SK-N-SH (cell line): ENCODE measurements around the gene NUP54. TPM values are rescaled to one million over a fixed set of nuclear protein-coding genes. Genes with fewer than 3 reads are reported as not detected.

ENCODE experiments used
- CTCF ChIA-PET: fragments of 300-600, 350-600 bp; formaldehyde crosslinking; extraction: SDS; loops from one replicate; lab custom pipeline; 2021; lab: Yijun Ruan, JAX
- POLR2A ChIA-PET: fragments of 350-600 bp; sonication (Branson Sonifier 250); formaldehyde crosslinking; extraction: SDS; loops from one replicate; lab custom pipeline; 2020; ENCODE audit warnings: antibody characterized with exemption, inconsistent platforms; lab: Yijun Ruan, JAX
- DNase-seq: peaks from one replicate; pipeline ENCODE4 v3.0.0; 2012
- H2AFZ ChIP-seq: fragments of 200-600 bp; sonication (generic); 2 replicates; pipeline ENCODE4 v1.8.1; 2016; ENCODE audit warnings: antibody characterized with exemption, mild to moderate bottlenecking, low read depth
- H3F3A ChIP-seq: fragments of 200-600 bp; sonication (generic); replicated peaks from 2 replicates; pipeline ENCODE3; 2016; ENCODE audit warnings: antibody characterized with exemption, mild to moderate bottlenecking; ENCODE audit not compliant: insufficient read depth
- H3K27ac ChIP-seq, 2 experiments: fragments of 200-500 bp in 1 of 2; fragments of 200-600 bp in 1 of 2; sonication (Bioruptor generic) in 1 of 2; sonication (generic), shearing (Covaris generic) in 1 of 2; 2 replicates each; pipeline versions ENCODE4 v1.5.1 to v1.6.1; 2014 to 2016; ENCODE audit warnings: low read depth in 2 of 2, inconsistent platforms in 1 of 2, low read length in 1 of 2, mild to moderate bottlenecking in 1 of 2, mixed read lengths in 1 of 2
- H3K27me3 ChIP-seq: fragments of 200-600 bp; sonication (generic), shearing (Covaris generic); 2 replicates; pipeline ENCODE4 v1.6.1; 2016; ENCODE audit warnings: mixed run types; ENCODE audit not compliant: insufficient read depth
- H3K36me3 ChIP-seq, 2 experiments: fragments of 200-500 bp in 1 of 2; fragments of 200-600 bp in 1 of 2; sonication (Bioruptor generic) in 1 of 2; sonication (generic) in 1 of 2; replicated peaks in 1 of 2; 2 replicates each; pipeline versions ENCODE3 to v1.5.1; 2014 to 2016; ENCODE audit warnings: low read length in 1 of 2, mild to moderate bottlenecking in 1 of 2; ENCODE audit not compliant: insufficient read depth in 2 of 2, control insufficient read depth in 1 of 2
- H3K4me1 ChIP-seq, 2 experiments: fragments of 200-500 bp in 1 of 2; fragments of 200-600 bp in 1 of 2; sonication (Bioruptor generic) in 1 of 2; sonication (generic), shearing (Covaris generic) in 1 of 2; 2 replicates each; pipeline versions ENCODE4 v1.5.1 to v1.6.1; 2014 to 2016; ENCODE audit warnings: low read depth in 1 of 2, low read length in 1 of 2, mixed run types in 1 of 2; ENCODE audit not compliant: insufficient read depth in 2 of 2, control insufficient read depth in 1 of 2
- H3K4me2 ChIP-seq: fragments of 200-600 bp; sonication (generic), shearing (Covaris generic); 2 replicates; pipeline ENCODE4 v1.6.1; 2017; ENCODE audit warnings: mixed run types
- H3K4me3 ChIP-seq, 2 experiments: fragments of 200-500 bp in 1 of 2; fragments of 200-600 bp in 1 of 2; sonication (Bioruptor generic) in 1 of 2; sonication (generic), shearing (Covaris generic) in 1 of 2; 2 replicates each; pipeline versions ENCODE4 v1.5.1 to v1.8.1; 2014 to 2016; ENCODE audit warnings: low read depth in 2 of 2, inconsistent platforms in 1 of 2, low read length in 1 of 2, mild to moderate bottlenecking in 1 of 2, mixed read lengths in 1 of 2, moderate library complexity in 1 of 2
- H3K79me2 ChIP-seq: fragments of 200-600 bp; sonication (generic); 2 replicates; pipeline ENCODE4 v1.8.1; 2017; ENCODE audit warnings: mild to moderate bottlenecking; ENCODE audit not compliant: insufficient read depth
- H3K9ac ChIP-seq: fragments of 200-600 bp; sonication (generic); 2 replicates; pipeline ENCODE4 v1.6.1; 2017; ENCODE audit warnings: mixed run types
- H3K9me2 ChIP-seq: fragments of 200-600 bp; sonication (generic); 2 replicates; pipeline ENCODE4 v1.6.1; 2017; ENCODE audit warnings: mixed run types
- H3K9me3 ChIP-seq: fragments of 200-600 bp; sonication (generic); 2 replicates; pipeline ENCODE4 v1.6.1; 2017; ENCODE audit warnings: mixed run types, mild to moderate bottlenecking, moderate library complexity
- H4K20me1 ChIP-seq: fragments of 200-600 bp; sonication (generic); 2 replicates; pipeline ENCODE4 v1.6.1; 2017; ENCODE audit warnings: mild to moderate bottlenecking, mixed run types; ENCODE audit not compliant: insufficient read depth
- ELF1 ChIP-seq: IDR thresholded peaks from 2 replicates; pipeline ENCODE4 v1.4.0; 2012
- EP300 ChIP-seq, 2 experiments: IDR thresholded peaks; 2 replicates each; pipeline versions ENCODE4 v1.4.0 to v1.6.1; 2012; ENCODE audit warnings: borderline replicate concordance in 1 of 2, low read depth in 1 of 2, low read length in 1 of 2
- EZH2phosphoT487 ChIP-seq: fragments of 200-600 bp; sonication (generic); IDR thresholded peaks from 2 replicates; pipeline ENCODE4 v1.6.1; 2017; ENCODE audit warnings: low read depth, mixed run types, mild to moderate bottlenecking, antibody characterized with exemption, moderate library complexity, borderline replicate concordance
- FOSL2 ChIP-seq: IDR thresholded peaks from 2 replicates; pipeline ENCODE4 v1.4.0; 2012; ENCODE audit warnings: low read depth, mild to moderate bottlenecking, moderate library complexity, borderline replicate concordance
- FOXM1 ChIP-seq: IDR thresholded peaks from 2 replicates; pipeline ENCODE4 v1.4.0; 2012; ENCODE audit warnings: low read depth, mild to moderate bottlenecking
- GATA2 ChIP-seq: sonication (generic); formaldehyde crosslinking; IDR thresholded peaks from 2 replicates; pipeline ENCODE4 v1.5.0; 2020; ENCODE audit warnings: mild to moderate bottlenecking, missing genetic modification reagents
- JUND ChIP-seq: IDR thresholded peaks from 2 replicates; pipeline ENCODE4 v1.4.0; 2012
- MEF2A ChIP-seq: IDR thresholded peaks from 2 replicates; pipeline ENCODE4 v1.4.0; 2012; ENCODE audit warnings: low read depth, borderline replicate concordance
- MXI1 ChIP-seq: IDR thresholded peaks from 2 replicates; pipeline ENCODE4 v1.6.1; 2012; ENCODE audit warnings: mild to moderate bottlenecking, low read depth, low read length, improper control_type of control experiment
- NFIC ChIP-seq: IDR thresholded peaks from 2 replicates; pipeline ENCODE4 v1.4.0; 2012; ENCODE audit warnings: borderline replicate concordance
- POLR2AphosphoS5 ChIP-seq: IDR thresholded peaks from 2 replicates; pipeline ENCODE4 v1.6.1; 2012; ENCODE audit warnings: low read depth, low read length
- RXRA ChIP-seq: IDR thresholded peaks from 2 replicates; pipeline ENCODE4 v1.4.0; 2012; ENCODE audit warnings: low read depth, mild to moderate bottlenecking, borderline replicate concordance
- SIN3A ChIP-seq: IDR thresholded peaks from 2 replicates; pipeline ENCODE4 v1.6.1; 2012; ENCODE audit warnings: low read depth, mild to moderate bottlenecking, low read length, moderate library complexity, borderline replicate concordance
- SMC3 ChIP-seq: IDR thresholded peaks from 2 replicates; pipeline ENCODE4 v1.6.1; 2012; ENCODE audit warnings: low read depth, low read length, improper control_type of control experiment
- TAF1 ChIP-seq: IDR thresholded peaks from 2 replicates; pipeline ENCODE4 v1.6.1; 2012; ENCODE audit warnings: low read depth, mild to moderate bottlenecking, low read length, moderate library complexity, borderline replicate concordance
- TCF12 ChIP-seq: IDR thresholded peaks from 2 replicates; pipeline ENCODE4 v1.4.0; 2012
- TEAD4 ChIP-seq: IDR thresholded peaks from 2 replicates; pipeline ENCODE4 v1.4.0; 2012; ENCODE audit warnings: mild to moderate bottlenecking, borderline replicate concordance; ENCODE audit not compliant: insufficient read depth
- YY1 ChIP-seq: IDR thresholded peaks from 2 replicates; pipeline ENCODE4 v1.4.0; 2012; ENCODE audit warnings: low read depth, mild to moderate bottlenecking
- WGBS: methylation state at CpG from one replicate; pipeline ENCODE4 v1.1.6; 2017; ENCODE audit warnings: low lambda C conversion rate; 5-methylcytosine and 5-hydroxymethylcytosine counted together
- polyA plus RNA-seq, 3 experiments: library from polyadenylated mRNA; depleted of rRNA; stranded (reverse); fragments of >200 nt; gene quantifications; 2 replicates each; pipeline ENCODE4 v1.2.3, GENCODE V29; 2012
- TF ChIP-seq, protein P1 (sequence below): IDR thresholded peaks from 2 replicates; pipeline ENCODE4; 2012
- TF ChIP-seq, protein P2 (sequence below): IDR thresholded peaks from 2 replicates; pipeline ENCODE4 v1.4.0; 2012; ENCODE audit warnings: low read depth, borderline replicate concordance
- TF ChIP-seq, protein P3 (sequence below): IDR thresholded peaks from 2 replicates; pipeline ENCODE4 v1.4.0; 2012; ENCODE audit warnings: low read depth
- TF ChIP-seq, protein P4 (sequence below): IDR thresholded peaks from 2 replicates; pipeline ENCODE4 v1.4.0; 2012; ENCODE audit warnings: low read depth, borderline replicate concordance

Gene NUP54
- polyA plus RNA-seq, 1 of the 3 experiments (the other 2 are of a cell fraction): 19.4 TPM

DNA sequence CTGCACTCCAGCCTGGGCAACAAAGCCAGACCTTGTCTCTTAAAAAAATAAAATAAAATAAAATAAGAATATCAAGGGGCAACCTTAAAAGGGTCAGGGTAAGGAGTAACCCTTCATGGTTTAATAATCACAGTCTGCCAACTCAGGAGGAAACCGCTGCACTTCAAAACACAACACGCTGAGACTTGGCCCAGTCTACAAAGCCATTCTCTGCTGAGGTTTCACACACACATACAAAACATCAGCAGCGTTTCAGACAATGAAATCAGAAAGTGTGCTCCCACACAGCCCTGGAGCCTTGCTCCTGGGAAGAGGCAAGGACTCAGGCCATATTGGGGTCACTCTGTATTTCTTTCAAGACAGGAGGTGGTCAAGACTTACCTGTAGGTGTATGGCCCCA is 47.1 kb upstream of the NUP54 start (continued):
- TF ChIP-seq SMC3: no peak
- TF ChIP-seq, protein P1, sequence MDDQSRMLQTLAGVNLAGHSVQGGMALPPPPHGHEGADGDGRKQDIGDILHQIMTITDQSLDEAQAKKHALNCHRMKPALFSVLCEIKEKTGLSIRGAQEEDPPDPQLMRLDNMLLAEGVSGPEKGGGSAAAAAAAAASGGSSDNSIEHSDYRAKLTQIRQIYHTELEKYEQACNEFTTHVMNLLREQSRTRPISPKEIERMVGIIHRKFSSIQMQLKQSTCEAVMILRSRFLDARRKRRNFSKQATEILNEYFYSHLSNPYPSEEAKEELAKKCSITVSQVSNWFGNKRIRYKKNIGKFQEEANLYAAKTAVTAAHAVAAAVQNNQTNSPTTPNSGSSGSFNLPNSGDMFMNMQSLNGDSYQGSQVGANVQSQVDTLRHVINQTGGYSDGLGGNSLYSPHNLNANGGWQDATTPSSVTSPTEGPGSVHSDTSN: no peak
- no peak for TF ChIP-seq MEF2A

DNA sequence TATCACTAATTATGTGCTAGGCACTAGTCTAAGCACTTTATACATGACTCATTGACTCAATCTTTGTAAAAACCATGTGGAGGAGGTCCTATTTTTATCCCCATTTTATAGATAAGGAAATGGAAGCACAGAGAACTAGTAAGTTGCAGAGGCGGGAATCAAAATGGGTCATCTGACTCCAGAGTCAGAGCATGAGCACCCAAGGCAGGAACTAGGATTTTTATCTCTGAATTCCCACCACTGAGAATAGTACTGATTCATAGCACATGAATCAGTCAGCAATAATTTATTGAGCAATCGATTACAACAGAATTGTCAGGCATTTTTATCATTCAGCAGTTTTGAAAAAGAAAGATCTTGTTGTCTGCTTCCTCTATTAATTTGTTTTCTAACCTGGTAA is 46.1 kb upstream of the NUP54 start:
- H3K9me2 ChIP-seq: no peaks in the 10 kb centered on the region
- no peaks in the 10 kb centered on the region for H4K20me1 ChIP-seq
- TF ChIP-seq JUND (peak; percentile 73), ELF1 (no peak), GATA2 (no peak), NFIC (0 out of 2 replicates have a peak, but pooled peaks have one; percentile 6), FOXM1 (no peak), MEF2A (0 out of 2 replicates have a peak, but pooled peaks have one; percentile 33), EP300 (IDR thresholded peaks at IDR 0.05; ENCODE audit: borderline replicate concordance in 1 of 2, low read depth in 1 of 2, low read length in 1 of 2) (0 out of 4 replicates have a peak, but pooled peaks of 1 of the 2 experiments have one; percentile 50), EZH2phosphoT487 (no peak), TEAD4 (peak; percentile 58; the same call in 1 of the 2 replicates), RXRA (no peak), TCF12 (peak; percentile 60), FOSL2 (peak; percentile 79), MXI1 (no peak), POLR2AphosphoS5 (peak; percentile 23; the same call in 1 of the 2 replicates), YY1 (no peak), TAF1 (no peak), SIN3A (no peak), SMC3 (no peak)
- TF ChIP-seq, protein P1: peak; percentile 86
- TF ChIP-seq, protein P2, sequence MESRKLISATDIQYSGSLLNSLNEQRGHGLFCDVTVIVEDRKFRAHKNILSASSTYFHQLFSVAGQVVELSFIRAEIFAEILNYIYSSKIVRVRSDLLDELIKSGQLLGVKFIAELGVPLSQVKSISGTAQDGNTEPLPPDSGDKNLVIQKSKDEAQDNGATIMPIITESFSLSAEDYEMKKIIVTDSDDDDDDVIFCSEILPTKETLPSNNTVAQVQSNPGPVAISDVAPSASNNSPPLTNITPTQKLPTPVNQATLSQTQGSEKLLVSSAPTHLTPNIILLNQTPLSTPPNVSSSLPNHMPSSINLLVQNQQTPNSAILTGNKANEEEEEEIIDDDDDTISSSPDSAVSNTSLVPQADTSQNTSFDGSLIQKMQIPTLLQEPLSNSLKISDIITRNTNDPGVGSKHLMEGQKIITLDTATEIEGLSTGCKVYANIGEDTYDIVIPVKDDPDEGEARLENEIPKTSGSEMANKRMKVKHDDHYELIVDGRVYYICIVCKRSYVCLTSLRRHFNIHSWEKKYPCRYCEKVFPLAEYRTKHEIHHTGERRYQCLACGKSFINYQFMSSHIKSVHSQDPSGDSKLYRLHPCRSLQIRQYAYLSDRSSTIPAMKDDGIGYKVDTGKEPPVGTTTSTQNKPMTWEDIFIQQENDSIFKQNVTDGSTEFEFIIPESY: no peak
- TF ChIP-seq, protein P3, sequence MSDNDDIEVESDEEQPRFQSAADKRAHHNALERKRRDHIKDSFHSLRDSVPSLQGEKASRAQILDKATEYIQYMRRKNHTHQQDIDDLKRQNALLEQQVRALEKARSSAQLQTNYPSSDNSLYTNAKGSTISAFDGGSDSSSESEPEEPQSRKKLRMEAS: 0 out of 2 replicates have a peak, but pooled peaks have one; percentile 29
- TF ChIP-seq, protein P4, sequence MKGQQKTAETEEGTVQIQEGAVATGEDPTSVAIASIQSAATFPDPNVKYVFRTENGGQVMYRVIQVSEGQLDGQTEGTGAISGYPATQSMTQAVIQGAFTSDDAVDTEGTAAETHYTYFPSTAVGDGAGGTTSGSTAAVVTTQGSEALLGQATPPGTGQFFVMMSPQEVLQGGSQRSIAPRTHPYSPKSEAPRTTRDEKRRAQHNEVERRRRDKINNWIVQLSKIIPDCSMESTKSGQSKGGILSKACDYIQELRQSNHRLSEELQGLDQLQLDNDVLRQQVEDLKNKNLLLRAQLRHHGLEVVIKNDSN: peak; percentile 60; the same call in 1 of the 2 replicates
- no peak overlapping the region for H3K4me3 ChIP-seq
- no peak for DNase-seq
- H3K9me3 ChIP-seq: no peaks in the 10 kb centered on the region
- peaks cover 18 to 29% of the 10 kb centered on the region in 2 experiments for H3K4me1 ChIP-seq
- 20% methylated on average over 2 of the region's 2 CpGs for WGBS
- ChIA-PET POLR2A (no interaction called here), CTCF (interaction anchor here (2.0 kb wide), 1 partner anchor 15 kb away, joined by 9 read pairs; no protein-coding TSS in a partner anchor)
- peak overlapping the region in 1 of 2 experiments; percentile 62; a peak in 2 of 4 replicates for H3K27ac ChIP-seq
- peaks cover 24% of the 10 kb centered on the region for H3F3A ChIP-seq
- no peak overlapping the region for H3K9ac ChIP-seq
- H2AFZ ChIP-seq: no peak overlapping the region
- H3K27me3 ChIP-seq: no peaks in the 10 kb centered on the region
- no peak overlapping the region for H3K4me2 ChIP-seq
- peaks cover 22 to 39% of the 10 kb centered on the region in 2 experiments for H3K36me3 ChIP-seq
- peaks cover 66% of the 10 kb centered on the region for H3K79me2 ChIP-seq
